Jurkat, Clone E6-1 (cell line): Measurements from ENCODE around the gene PYURF. TPM values are rescaled to one million over a fixed set of nuclear protein-coding genes. Genes with fewer than 3 reads are reported as not detected.
"Not testable (repeated sequence)": the region's sequence is repeated elsewhere in the genome, so short reads cannot be mapped to it uniquely, and the experiment has no call there.

ENCODE experiments used
- DNase-seq: peaks from one replicate; pipeline ENCODE4 v3.0.0-alpha.2; 2011; ENCODE audit warnings: low read depth, low spot score
- H3K4me3 ChIP-seq: 2 replicates; pipeline ENCODE4 v1.5.1; 2011; ENCODE audit warnings: mild to moderate bottlenecking, low read length, control low read depth, moderate library complexity
- polyA plus RNA-seq: library from polyadenylated mRNA; unstranded; fragments of >200 nt; gene quantifications from one replicate; pipeline ENCODE4 v1.2.1, GENCODE V29; 2012; ENCODE audit warnings: missing spikeins; ENCODE audit not compliant: insufficient read length, insufficient read depth

PYURF gene, protein sequence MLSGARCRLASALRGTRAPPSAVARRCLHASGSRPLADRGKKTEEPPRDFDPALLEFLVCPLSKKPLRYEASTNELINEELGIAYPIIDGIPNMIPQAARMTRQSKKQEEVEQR
- polyA plus RNA-seq, result 19.6 TPM

DNA sequence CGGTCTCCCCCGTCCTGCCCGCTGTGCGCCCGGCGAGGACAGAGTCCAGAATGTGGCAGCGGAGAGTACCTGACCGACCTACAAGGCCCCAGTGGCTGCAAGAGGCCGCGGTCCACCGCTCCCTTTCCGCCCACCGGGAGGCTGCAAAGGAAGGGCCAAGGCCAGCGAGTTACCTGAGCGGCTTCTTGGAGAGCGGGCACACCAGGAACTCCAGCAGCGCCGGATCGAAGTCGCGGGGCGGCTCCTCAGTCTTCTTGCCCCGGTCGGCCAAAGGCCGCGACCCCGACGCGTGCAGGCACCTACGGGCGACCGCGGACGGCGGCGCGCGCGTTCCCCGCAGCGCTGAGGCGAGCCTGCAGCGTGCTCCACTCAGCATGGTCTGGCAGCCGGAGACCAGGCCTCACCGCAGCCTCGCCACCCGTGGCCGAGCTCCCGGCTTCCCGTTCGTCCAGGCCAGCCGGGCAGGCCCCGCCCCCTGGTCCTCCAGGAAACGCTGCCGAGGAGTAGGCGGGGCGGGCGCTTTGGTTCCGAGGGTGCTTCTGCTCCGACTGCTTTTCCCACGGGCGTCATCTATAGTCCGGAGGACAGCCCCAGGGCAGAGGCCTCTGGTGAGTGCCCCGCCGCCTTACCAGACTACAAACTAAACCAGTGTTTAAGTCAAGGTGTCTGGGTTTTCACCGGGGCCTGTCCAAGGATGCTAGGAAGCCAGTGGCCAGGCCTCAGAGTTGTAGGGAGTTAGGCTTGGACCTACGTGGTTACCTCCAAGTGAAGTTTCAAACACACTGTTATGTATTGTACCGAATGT is at the start of gene PYURF:
Gene PYURF, minus strand, starts transcription at position 452 of the 805 bp plus-strand sequence. Its CDS starts 76 bp downstream, at position 376.
- peak; percentile 26 for DNase-seq

GRCh38 chr4:88570001-88570400 is 46.4 kb upstream of the PYURF start:
- no peak overlapping the region for H3K4me3 ChIP-seq
- no peak for DNase-seq

More for the DNA sequence above, at the start of gene PYURF:
- peak within 1 kb of the TSS; percentile 69 for H3K4me3 ChIP-seq

DNA sequence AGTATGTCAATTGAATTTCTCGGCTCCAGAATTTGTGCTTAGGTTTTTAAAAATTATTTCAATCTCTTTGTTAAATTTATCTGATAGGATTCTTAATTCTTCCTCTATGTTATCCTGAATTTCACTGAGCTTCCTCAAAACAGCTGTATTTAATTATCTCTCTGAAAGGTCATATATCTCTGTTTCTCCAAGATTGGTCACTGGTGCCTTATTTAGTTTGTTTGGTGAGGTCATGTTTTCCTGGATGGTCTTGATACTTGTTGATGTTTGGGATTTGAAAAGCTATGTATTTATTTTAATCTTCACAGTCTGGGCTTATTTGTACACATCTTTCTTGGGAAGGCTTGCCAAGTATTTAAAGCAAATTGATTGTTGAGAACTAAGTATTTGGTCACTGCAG is 44.0 kb upstream of the PYURF start:
- DNase-seq, result no peak
- no peak overlapping the region for H3K4me3 ChIP-seq

DNA sequence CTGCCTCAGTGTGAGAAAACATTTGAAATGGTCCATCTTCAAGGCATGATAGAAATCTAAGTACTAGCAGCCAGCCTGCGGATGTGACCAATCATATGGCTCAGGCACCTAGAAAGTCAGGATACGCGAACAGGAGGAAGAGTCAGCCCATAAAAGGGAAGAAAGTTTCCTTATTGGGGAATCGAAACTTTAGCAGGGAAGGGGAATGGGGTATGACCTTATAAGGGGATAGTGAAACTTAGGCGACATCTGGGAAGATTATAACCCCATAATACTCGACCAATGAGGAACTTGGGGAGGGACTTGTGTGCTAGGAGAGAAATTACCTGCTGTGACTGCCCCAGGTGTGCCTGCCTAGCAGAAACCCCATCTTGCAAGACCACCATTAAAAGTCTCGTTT is 26.2 kb upstream of the PYURF start:
- DNase-seq, result no peak
- H3K4me3 ChIP-seq, result no peak overlapping the region

DNA sequence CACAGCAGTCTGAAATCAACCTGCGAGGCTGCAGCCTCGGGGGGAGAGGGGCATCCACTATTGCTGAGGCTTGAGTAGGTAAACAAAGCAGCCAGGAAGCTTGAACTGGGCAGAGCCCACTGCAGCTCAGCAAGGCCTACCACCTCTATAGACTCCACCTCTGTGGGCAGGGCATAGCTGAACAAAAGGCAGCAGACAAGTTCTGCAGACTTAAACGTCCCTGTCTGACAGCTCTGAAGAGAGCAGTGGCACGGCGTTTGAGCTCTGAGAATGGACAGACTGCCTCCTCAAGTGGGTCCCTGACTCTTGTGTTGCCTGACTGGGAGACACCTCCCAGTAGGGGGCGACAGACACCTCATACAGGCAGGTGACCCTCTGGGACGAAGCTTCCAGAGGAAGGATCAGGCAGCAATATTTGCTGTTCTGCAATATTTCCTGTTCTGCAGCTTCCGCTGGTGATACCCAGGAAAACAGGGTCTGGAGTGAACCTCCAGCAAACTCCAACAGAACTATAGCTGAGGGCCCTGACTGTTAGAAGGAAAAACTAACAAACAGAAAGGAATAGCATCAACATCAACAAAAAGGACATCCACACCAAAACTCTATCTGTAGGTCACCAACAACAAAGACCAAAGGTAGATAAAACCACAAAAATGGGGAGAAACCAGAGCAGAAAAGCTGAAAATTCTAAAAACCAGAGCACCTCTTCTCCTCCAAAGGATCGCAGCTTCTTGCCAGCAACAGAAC is 15.9 kb upstream of the PYURF start:
- DNase-seq, result peak; percentile 28

DNA sequence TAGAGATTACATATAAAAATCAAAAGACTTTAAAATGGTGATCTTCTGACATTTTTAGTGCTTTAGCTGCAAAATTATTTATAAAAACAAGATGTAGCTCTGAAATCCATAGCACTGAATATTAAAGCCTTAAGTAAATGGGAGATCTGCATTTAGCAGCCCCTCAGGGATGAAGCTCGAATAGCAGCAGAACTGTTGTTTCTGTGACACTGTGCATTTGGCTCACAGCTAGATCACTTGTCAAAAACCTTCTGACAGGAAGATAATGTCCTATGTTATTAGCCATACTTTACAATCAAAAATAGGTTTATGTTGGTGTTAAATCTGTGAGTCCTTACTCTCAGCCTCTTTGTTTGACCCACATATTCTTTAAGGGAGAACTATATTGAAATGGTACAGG is 14.1 kb upstream of the PYURF start:
- DNase-seq, result no peak
- no peak overlapping the region for H3K4me3 ChIP-seq

More for the DNA sequence above, 15.9 kb upstream of the PYURF start:
- not testable (repeated sequence) for H3K4me3 ChIP-seq

- no peak overlapping the region for H3K4me3 ChIP-seq
- no peak for DNase-seq
Observed at GRCh38 chr4:88535090-88535755, 11.6 kb upstream of the PYURF start.

DNA sequence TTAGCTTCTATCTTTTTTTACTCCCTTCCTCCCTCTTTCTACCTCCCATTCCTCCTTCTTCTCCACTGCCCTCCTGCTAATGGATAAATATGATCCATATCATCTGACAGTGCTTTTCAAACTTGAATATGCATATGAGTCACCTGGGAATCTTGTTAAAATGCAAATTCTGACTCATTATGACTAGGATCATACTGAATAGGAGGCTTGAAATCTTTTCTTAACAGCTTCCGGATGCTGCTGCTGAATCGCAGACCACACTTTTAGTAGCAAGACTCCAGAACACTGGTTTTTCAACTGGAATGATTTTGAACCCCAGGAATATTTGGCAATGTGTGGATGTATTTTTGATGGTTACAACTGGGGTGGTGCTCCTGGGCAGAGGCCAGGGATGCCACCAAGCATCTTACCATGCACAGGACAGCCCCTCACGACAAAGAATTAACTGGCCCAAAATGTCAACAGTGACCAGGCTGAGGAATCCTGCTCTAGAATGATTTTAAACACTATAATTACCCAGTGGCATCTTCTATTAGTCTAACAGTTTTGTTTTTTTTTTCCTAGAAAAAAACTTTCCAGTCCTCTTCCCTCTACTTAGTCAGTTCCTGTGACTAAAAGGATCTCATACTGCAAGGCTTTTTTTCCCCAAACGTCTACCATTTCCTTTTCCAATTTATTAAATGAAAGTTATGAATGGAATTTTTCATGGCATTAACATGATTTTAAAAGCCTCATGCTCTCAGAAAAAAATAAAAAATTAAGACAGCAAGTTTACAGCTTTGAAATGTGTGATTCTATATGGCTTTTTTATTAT is 10.6 kb upstream of the PYURF start:
- H3K4me3 ChIP-seq, result no peak overlapping the region
- no peak for DNase-seq

GRCh38 chr4:88533088-88533790 is 9.7 kb upstream of the PYURF start:
- H3K4me3 ChIP-seq, result no peak overlapping the region
- no peak for DNase-seq

GRCh38 chr4:88531549-88531948 is 8.0 kb upstream of the PYURF start:
- no peak overlapping the region for H3K4me3 ChIP-seq

DNA sequence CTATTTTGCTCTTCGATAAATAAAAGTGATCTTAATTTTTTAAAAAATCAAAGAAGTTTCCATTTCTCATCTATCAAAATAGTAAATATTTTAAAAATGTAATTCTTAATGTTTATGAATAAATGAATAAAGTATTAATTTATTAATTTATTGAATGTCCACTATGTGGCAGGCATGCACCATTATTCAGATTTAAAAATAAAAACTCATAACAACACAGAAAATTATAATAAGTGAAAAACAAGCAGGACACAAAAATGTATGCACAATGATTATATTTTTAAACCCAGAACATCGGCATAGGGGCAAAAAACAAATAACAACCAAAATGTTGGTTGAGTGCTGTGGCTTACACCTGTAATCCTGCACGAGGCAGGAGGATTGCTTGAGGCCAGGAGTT is 5.3 kb upstream of the PYURF start:
- H3K4me3 ChIP-seq, result no peak overlapping the region

More at GRCh38 chr4:88531549-88531948, 8.0 kb upstream of the PYURF start:
- no peak for DNase-seq

DNA sequence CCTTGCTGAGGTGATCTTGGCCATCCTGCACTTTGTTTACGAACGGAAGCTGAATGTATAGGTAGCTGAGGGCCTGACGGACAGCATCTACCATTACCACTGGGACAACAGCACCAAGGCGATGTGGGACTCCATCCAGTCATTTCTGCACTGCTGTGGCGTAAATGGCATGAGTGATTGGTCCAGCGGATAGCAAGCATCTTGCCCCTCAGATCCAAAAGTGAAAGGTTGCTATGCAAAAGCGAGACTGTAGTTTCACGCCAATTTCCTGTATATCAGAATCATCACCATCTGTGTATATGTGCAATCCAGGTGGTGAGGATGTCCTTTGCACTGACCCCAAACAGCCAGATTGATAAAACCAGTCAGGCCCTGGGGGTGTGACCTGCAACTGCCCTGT is 4.2 kb upstream of the PYURF start:
- H3K4me3 ChIP-seq, result no peak overlapping the region
- DNase-seq, result no peak

More for the DNA sequence above, 5.3 kb upstream of the PYURF start:
- no peak for DNase-seq

- DNase-seq, result peak; percentile 15
Observed at GRCh38 chr4:88526221-88526815, 2.7 kb upstream of the PYURF start.

DNA sequence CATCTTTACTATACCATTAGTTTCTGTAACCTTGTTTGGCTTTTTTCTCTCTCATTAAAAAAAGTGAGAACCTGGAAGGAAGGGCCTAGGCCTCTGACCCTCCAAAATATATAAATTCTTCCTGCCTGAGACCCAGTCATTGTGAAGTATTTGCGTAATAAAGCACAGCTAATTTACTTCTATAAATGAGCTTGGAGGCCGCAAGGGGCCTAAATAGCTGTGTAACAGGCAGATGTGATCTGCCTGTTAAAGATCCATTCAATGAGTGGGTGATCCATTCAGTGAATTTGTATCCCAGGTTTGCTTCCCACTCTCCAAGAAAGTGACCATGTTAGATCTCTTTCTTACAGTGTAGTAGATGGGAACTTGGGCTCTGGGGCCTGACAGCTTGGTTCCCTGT is 595 bp upstream of the PYURF start:
- no peak for DNase-seq
- H3K4me3 ChIP-seq, result peak overlapping the region; percentile 69

More at GRCh38 chr4:88526221-88526815, 2.7 kb upstream of the PYURF start:
- no peak overlapping the region for H3K4me3 ChIP-seq

GRCh38 chr4:88522702-88523324 is 763 bp downstream of the PYURF start:
- DNase-seq, result no peak
- peak overlapping the region; percentile 69 for H3K4me3 ChIP-seq

GRCh38 chr4:88518911-88519310 is 4.7 kb downstream of the PYURF start:
- no peak overlapping the region for H3K4me3 ChIP-seq
- no peak for DNase-seq

DNA sequence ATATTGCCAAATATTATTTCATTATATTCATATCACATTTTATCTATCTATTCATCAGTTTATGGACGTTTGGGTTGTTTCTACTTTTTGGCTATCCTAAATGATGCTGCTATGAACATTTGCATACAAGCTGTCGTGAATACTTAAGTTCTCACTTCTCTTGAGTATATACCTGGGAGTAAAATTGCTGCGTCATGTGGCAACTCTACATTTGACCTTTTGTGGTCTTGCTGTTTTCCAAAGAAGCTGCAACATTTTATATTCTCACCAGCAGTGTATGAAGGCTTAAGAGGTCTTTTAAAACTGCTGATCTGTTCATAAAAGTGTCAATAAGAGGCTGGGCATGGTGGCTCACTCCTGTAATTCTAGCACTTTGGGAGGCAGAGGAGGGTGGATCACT is 5.8 kb downstream of the PYURF start:
- DNase-seq, result no peak
- no peak overlapping the region for H3K4me3 ChIP-seq
